D721Med (cell line): ENCODE measurements around the gene PPIL6.

Source experiments
- DNase-seq: peaks from one replicate; pipeline ENCODE4 v3.0.0; 2011; ENCODE audit warnings: low spot score; ENCODE audit not compliant: insufficient read length
- FAIRE-seq: peaks from 2 replicates; lab custom pipeline; 2011; peaks lifted over from hg19 to GRCh38; lab: Jason Lieb, UNC
- CTCF ChIP-seq: IDR thresholded peaks from 2 replicates; pipeline ENCODE4 v1.5.1; 2012; ENCODE audit warnings: mild to moderate bottlenecking, control low read depth; ENCODE audit not compliant: insufficient read depth; ENCODE audit errors: missing control alignments

The PPIL6 gene

DNA sequence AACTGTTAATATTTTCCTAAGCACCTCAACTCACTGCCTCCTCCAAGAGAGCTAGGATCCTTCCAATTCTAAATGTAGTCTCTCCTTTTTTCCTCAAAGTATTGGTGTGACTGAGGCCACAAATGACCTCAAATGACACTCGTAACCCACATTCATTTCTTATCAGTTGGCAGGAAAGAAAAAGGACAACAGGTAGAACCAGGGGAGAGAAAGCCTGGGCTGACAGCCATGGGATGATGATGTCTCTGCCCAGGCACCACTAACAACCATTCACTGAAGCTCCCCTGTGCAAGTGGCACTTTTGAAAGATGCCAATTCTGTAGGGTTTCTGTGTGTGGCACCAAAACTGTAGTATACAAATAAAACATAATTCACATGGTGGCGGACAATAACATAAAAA is 35.2 kb upstream of the PPIL6 start:
- TF ChIP-seq CTCF: no peak
- no peak for DNase-seq
- no peak for FAIRE-seq

DNA sequence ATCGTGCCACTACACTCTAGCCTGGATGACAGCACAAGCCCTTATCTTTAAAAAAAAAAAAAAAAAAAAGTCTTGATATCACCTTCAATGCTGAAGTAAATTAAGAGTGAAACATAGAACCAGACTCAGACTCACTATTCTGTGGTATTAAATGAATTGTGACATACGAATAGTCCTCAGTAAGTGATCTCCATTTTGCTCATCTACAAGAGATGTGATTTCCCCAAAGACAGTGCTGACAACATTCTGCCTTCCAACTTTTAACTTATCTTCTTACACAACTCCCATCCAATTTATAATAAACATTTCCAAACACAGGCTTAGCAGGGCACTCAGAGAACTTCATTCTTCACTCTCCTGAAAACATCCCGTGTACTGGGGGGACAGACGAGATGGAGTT is 34.6 kb upstream of the PPIL6 start:
- no peak for FAIRE-seq
- no peak for TF ChIP-seq CTCF
- DNase-seq: no peak

DNA sequence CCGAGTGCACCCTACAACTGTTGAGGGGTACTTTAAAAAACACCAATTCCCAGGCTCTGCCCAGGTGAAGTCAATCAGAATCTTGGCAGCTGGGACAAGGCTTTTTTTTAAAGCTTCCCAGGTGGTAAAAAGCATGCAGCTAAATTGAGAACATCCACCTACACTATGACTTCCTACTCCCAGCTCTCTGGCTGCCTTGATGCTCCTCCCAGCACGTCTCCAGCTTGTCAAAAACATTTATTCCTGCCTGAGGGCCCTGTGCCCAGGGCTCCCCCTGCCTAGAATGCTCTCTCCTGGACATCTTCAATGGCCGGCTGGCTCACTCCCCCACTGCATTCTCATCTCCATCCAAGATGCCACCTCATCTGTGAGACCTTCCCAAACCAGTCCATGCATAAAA is 32.7 kb upstream of the PPIL6 start:
- no peak for DNase-seq
- TF ChIP-seq CTCF: no peak
- no peak for FAIRE-seq

- FAIRE-seq (no peak), DNase-seq (no peak)
- no peak for TF ChIP-seq CTCF
Measured at GRCh38 chr6:109472132-109472995, 31.9 kb upstream of the PPIL6 start.

DNA sequence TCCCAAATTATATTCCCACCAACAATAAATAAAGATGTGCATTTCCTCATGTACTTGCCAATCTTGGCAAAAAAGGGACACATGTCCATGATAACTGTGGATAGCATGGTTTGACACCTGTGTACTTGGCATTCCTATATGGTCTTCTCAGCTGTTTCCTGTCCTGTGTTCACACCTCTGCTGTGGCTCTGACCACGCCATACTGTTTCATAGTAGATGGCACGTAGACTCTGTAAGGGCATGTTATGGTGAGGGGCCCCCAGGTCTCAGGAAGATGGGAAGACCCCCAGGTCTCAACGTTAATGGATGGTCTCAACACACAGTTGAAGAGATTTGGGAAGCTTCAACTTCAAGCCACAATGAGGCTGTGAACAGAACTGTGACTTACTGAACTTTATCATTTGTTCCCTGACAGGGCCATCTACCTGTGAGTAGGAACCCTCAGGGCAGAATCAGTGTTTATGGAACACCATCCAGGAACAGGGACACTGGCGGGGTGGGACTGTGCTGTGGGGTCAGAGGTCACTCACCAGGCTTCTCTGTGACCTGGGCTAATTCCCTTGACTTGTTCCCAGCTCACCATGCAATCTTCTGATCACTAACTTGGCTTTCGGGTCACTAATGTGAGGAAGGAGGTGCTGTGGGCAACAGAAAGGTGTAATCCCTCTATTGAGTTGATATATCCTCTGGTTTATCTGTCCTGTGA is 30.8 kb upstream of the PPIL6 start:
- DNase-seq (no peak), FAIRE-seq (no peak)
- no peak for TF ChIP-seq CTCF

- FAIRE-seq (no peak), DNase-seq (no peak)
- no peak for TF ChIP-seq CTCF
Measured at GRCh38 chr6:109469591-109470189, 29.3 kb upstream of the PPIL6 start.
